K562 (cell line): ENCODE results near the gene UFSP1. TPM values are rescaled to one million over a fixed set of nuclear protein-coding genes. Genes with fewer than 3 reads are reported as not detected.

ENCODE experiments used
- ATAC-seq: fragments of 200-7000 bp; cut with Tn5 transposase; 3 replicates; pipeline ENCODE4 v1.9.1; 2020; ENCODE audit warnings: moderate library complexity
- BruUV-seq: library from RNA; stranded (reverse); fragments of 400-500 nt; replicated peaks from 2 replicates; lab custom pipeline; 2021; lab: Mats Ljungman, UMichigan
- CTCF ChIA-PET: fragments of 300-600 bp; formaldehyde crosslinking; extraction: SDS; loops from one replicate; lab custom pipeline; 2021; ENCODE audit warnings: low intra/inter-chr PET ratio; lab: Yijun Ruan, JAX
- POLR2A ChIA-PET: fragments of 300-600, 350-650 bp; sonication (Branson Sonifier 250); formaldehyde crosslinking; extraction: SDS; loops from one replicate; lab custom pipeline; 2021; ENCODE audit warnings: antibody characterized with exemption, inconsistent platforms; lab: Yijun Ruan, JAX
- DNase-seq, 4 experiments: peaks; one replicate each; pipeline versions ENCODE4 v3.0.0 to v3.0.0-alpha.2; 2011 to 2018; ENCODE audit warnings: low spot score in 3 of 4, mixed read lengths in 3 of 4; ENCODE audit errors: extremely low read depth in 1 of 4
- FAIRE-seq: peaks from 2 replicates; lab custom pipeline; 2011; peaks lifted over from hg19 to GRCh38; lab: Jason Lieb, UNC
- H2AFZ ChIP-seq: 2 replicates; pipeline ENCODE4 v1.6.0; 2011; ENCODE audit warnings: low read depth, low read length, control low read depth, inconsistent platforms
- H3K27ac ChIP-seq: fragments of 200-600 bp; 3 replicates; pipeline ENCODE4 v1.8.0; 2011; ENCODE audit warnings: low read depth, mild to moderate bottlenecking, control low read depth, inconsistent platforms, low read length, moderate library complexity, mixed read lengths; ENCODE audit errors: extremely low read depth
- H3K27me3 ChIP-seq, 2 experiments: fragments of 300-600 bp in 1 of 2; 2 replicates in 1 of 2; 3 replicates in 1 of 2; pipeline versions ENCODE4 v1.6.0 to v1.8.0; 2011; ENCODE audit warnings: inconsistent platforms in 2 of 2, low read length in 2 of 2, mild to moderate bottlenecking in 1 of 2, mixed read lengths in 1 of 2, moderate library complexity in 1 of 2; ENCODE audit not compliant: control insufficient read depth in 2 of 2, insufficient read depth in 2 of 2
- H3K36me3 ChIP-seq: fragments of 300-600 bp; 3 replicates; pipeline ENCODE4 v1.8.0; 2011; ENCODE audit warnings: mild to moderate bottlenecking, low read length, inconsistent platforms; ENCODE audit not compliant: control insufficient read depth, insufficient read depth
- H3K4me1 ChIP-seq, 2 experiments: fragments of 200-600 bp in 1 of 2; replicated peaks in 1 of 2; 2 replicates in 1 of 2; 3 replicates in 1 of 2; pipeline versions ENCODE4 v1.5.1 to v1.8.0; 2011; ENCODE audit warnings: inconsistent platforms in 2 of 2, low read length in 2 of 2, mild to moderate bottlenecking in 1 of 2, mixed read lengths in 1 of 2, moderate library complexity in 1 of 2; ENCODE audit not compliant: control insufficient read depth in 2 of 2, insufficient read depth in 2 of 2
- H3K4me2 ChIP-seq: 2 replicates; pipeline ENCODE4 v1.6.1; 2011; ENCODE audit warnings: low read length, control low read depth, inconsistent platforms, mixed read lengths; ENCODE audit not compliant: insufficient read depth
- H3K4me3 ChIP-seq: fragments of 200-600 bp; sonication (generic), shearing (Covaris generic); 2 replicates; pipeline ENCODE4 v1.5.1; 2016; ENCODE audit warnings: control low read depth, inconsistent platforms
- H3K79me2 ChIP-seq: fragments of 200-600 bp; 3 replicates; pipeline ENCODE4 v1.8.0; 2011; ENCODE audit warnings: low read length, inconsistent platforms; ENCODE audit not compliant: control insufficient read depth, insufficient read depth
- H3K9ac ChIP-seq, 2 experiments: 2 replicates each; pipeline versions ENCODE4 v1.6.0 to v1.6.1; 2011; ENCODE audit warnings: low read depth in 2 of 2, low read length in 2 of 2, control low read depth in 1 of 2, inconsistent platforms in 1 of 2, mild to moderate bottlenecking in 1 of 2, mixed read lengths in 1 of 2; ENCODE audit not compliant: insufficient read depth in 1 of 2
- H3K9me1 ChIP-seq: one replicate; pipeline ENCODE4 v1.6.0; 2011; ENCODE audit warnings: inconsistent platforms, mild to moderate bottlenecking, low read length, moderate library complexity; ENCODE audit not compliant: control insufficient read depth, insufficient read depth
- H3K9me3 ChIP-seq: replicated peaks from 2 replicates; pipeline ENCODE4 v1.5.1; 2011; ENCODE audit warnings: low read depth, low read length, inconsistent platforms; ENCODE audit not compliant: control insufficient read depth, insufficient read depth
- H4K20me1 ChIP-seq: replicated peaks from 2 replicates; pipeline ENCODE4 v1.6.1; 2011; ENCODE audit warnings: low read length, inconsistent platforms, mixed read lengths; ENCODE audit not compliant: control insufficient read depth, insufficient read depth
- ARID4B ChIP-seq: sonication (generic); formaldehyde crosslinking; IDR thresholded peaks from 2 replicates; pipeline ENCODE4 v1.8.0; 2022; ENCODE audit warnings: mild to moderate bottlenecking, missing genetic modification reagents
- BCL6 ChIP-seq: fragments of 250-450 bp; sonication (Bioruptor Pico); IDR thresholded peaks from 2 replicates; pipeline ENCODE4 v1.4.0; 2020
- C11orf30 ChIP-seq: fragments of 450-650 bp; IDR thresholded peaks from 2 replicates; pipeline ENCODE4 v1.6.1; 2016; ENCODE audit warnings: low read depth, mild to moderate bottlenecking
- ELK1 ChIP-seq: sonication (generic); formaldehyde crosslinking; IDR thresholded peaks from 2 replicates; pipeline ENCODE4 v1.8.1; 2022; ENCODE audit warnings: missing genetic modification reagents
- FOXJ2 ChIP-seq: fragments of 200-800 bp; sonication (Bioruptor generic); IDR thresholded peaks from 2 replicates; pipeline ENCODE4 v1.6.1; 2016; ENCODE audit warnings: missing genetic modification characterization, missing compliant biosample characterization
- FOXM1 ChIP-seq, 2 experiments: fragments of 450-650 bp in 1 of 2; sonication (generic) in 1 of 2; formaldehyde crosslinking in 1 of 2; IDR thresholded peaks; 2 replicates each; pipeline versions ENCODE4 v1.6.1 to v1.9.0; 2017 to 2022; ENCODE audit warnings: low read depth in 2 of 2, mild to moderate bottlenecking in 2 of 2, missing genetic modification reagents in 1 of 2, moderate library complexity in 1 of 2
- MXD1 ChIP-seq: fragments of 250-450 bp; sonication (Bioruptor Pico); IDR thresholded peaks from 2 replicates; pipeline ENCODE4 v1.8.0; 2021; ENCODE audit warnings: borderline replicate concordance, mild to moderate bottlenecking, moderate library complexity; ENCODE audit not compliant: poor library complexity, severe bottlenecking
- MYNN ChIP-seq, 2 experiments: sonication (generic); formaldehyde crosslinking in 1 of 2; IDR thresholded peaks; 2 replicates each; pipeline versions ENCODE4 v1.5.0 to v1.6.1; 2016 to 2020; ENCODE audit warnings: antibody characterized with exemption in 1 of 2, missing genetic modification reagents in 1 of 2
- SMAD2 ChIP-seq: fragments of 150-350 bp; IDR thresholded peaks from 2 replicates; pipeline ENCODE4 v1.6.1; 2014; ENCODE audit warnings: low read depth, mild to moderate bottlenecking, low read length
- SMARCE1 ChIP-seq: fragments of 450-650 bp; IDR thresholded peaks from 2 replicates; pipeline ENCODE4 v1.7.1; 2016; ENCODE audit warnings: mild to moderate bottlenecking
- ZFP91 ChIP-seq: sonication (generic); formaldehyde crosslinking; IDR thresholded peaks from 2 replicates; pipeline ENCODE4 v1.8.0; 2022; ENCODE audit warnings: mild to moderate bottlenecking, missing genetic modification reagents
- ZNF512 ChIP-seq: IDR thresholded peaks from 2 replicates; pipeline ENCODE4 v1.6.1; 2016; ENCODE audit warnings: missing genetic modification characterization, missing compliant biosample characterization
- WGBS: fragments of 100-300 bp; shearing (Covaris generic); methylation state at CpG from one replicate; pipeline ENCODE4 v1.1.6; 2016; ENCODE audit warnings: low coverage, mixed read lengths; ENCODE audit not compliant: insufficient coverage; ENCODE audit errors: missing lambda C conversion rate; 5-methylcytosine and 5-hydroxymethylcytosine counted together
- in situ Hi-C: fragments of 300-500 bp; cut with MboI; formaldehyde crosslinking; loops from 4 replicates; pipeline ENCODE4 v1.15.0; 2018; ENCODE audit warnings: inconsistent platforms, mixed read lengths
- intact Hi-C: fragments of 100-400 bp; cut with micrococcal nuclease; formaldehyde crosslinking; loops from 2 replicates; pipeline ENCODE4 v1.14.2; 2022
- polyA plus RNA-seq, 8 experiments: library from polyadenylated mRNA; depleted of rRNA in 4 of 8; stranded (reverse) in 5 of 8; unstranded in 3 of 8; fragments of >200 nt; fragmentation: Nextera tagmentation in 2 of 8; fragmentation: Illumina TruSeq in 1 of 8; extraction: Ambion mirVana in 2 of 8; extraction: Trizol in 1 of 8; gene quantifications; 2 replicates each; pipeline versions ENCODE4 v1.2.1 to v1.2.3, GENCODE V29; 2011 to 2014; ENCODE audit warnings: inconsistent platforms in 1 of 8, missing spikeins in 1 of 8
- total RNA-seq, 7 experiments: library from RNA; depleted of rRNA in 6 of 7; stranded (reverse); fragments of >200 nt in 6 of 7; fragmentation: Illumina TruSeq in 2 of 7; extraction: Trizol in 2 of 7; gene quantifications; 2 replicates each; pipeline versions ENCODE4 v1.2.1 to v1.2.3, GENCODE V29; 2011 to 2021; ENCODE audit warnings: low replicate concordance in 1 of 7

Gene UFSP1
- total and polyA plus RNA-seq, 9 of the 15 experiments (the other 6 are each of a cell fraction or from before 2014, with no cell fraction given): 0.50 to 18.8 (median 2.1) TPM

- H3K36me3 ChIP-seq: no peaks in the 10 kb centered on the region
- BruUV-seq: no TSS peak
- FAIRE-seq: no peak
- H2AFZ ChIP-seq: no peak overlapping the region
- WGBS: 78% methylated on average over 2 of the region's 2 CpGs
- in situ Hi-C loops: loop anchor here (25.0 kb wide), 1 partner anchor 386 kb away; no protein-coding TSS in a partner anchor
- intact Hi-C loops: no loop called here
- no peak for DNase-seq
- no peak overlapping the region for H3K27ac ChIP-seq
- H3K9ac ChIP-seq: peak overlapping the region in 1 of 2 experiments; percentile 39; a peak in 1 of 4 replicates
- no peaks in the 10 kb centered on the region for H3K9me1 ChIP-seq
- no peak overlapping the region for H3K4me2 ChIP-seq
- no peaks in the 10 kb centered on the region for H3K9me3 ChIP-seq
- POLR2A ChIA-PET: interaction anchor here (0.6 to 1.0 kb wide), 4 partner anchors 10 to 518 kb away, joined by 3 to 6 read pairs (median 4); no protein-coding TSS in a partner anchor
- CTCF ChIA-PET: interaction anchor here (1.8 kb wide), 1 partner anchor 159 kb away, joined by 9 read pairs; no protein-coding TSS in a partner anchor
- H3K4me3 ChIP-seq: no peak overlapping the region
- no peak for ATAC-seq
- no peaks in the 10 kb centered on the region; the same call in 2 of the 3 replicates for H3K79me2 ChIP-seq
- H3K4me1 ChIP-seq: peaks cover 23 to 31% of the 10 kb centered on the region in 2 experiments
- no peaks in the 10 kb centered on the region for H3K27me3 ChIP-seq
- H4K20me1 ChIP-seq: no peaks in the 10 kb centered on the region
- TF ChIP-seq FOXJ2 (tag) (no peak), ZFP91 (no peak), MYNN (IDR thresholded peaks at IDR 0.05) (no peak), MYNN (CRISPR knock-in tag; IDR thresholded peaks at IDR 0.05) (no peak), BCL6 (CRISPR knock-in tag) (no peak), MXD1 (CRISPR knock-in tag) (no peak), FOXM1 (IDR thresholded peaks at IDR 0.05; ENCODE audit: low read depth) (no peak), FOXM1 (CRISPR knock-in tag; IDR thresholded peaks at IDR 0.05; ENCODE audit: low read depth) (no peak), ELK1 (CRISPR knock-in tag) (no peak), SMAD2 (no peak), ARID4B (CRISPR knock-in tag) (no peak), ZNF512 (no peak), C11orf30 (no peak), SMARCE1 (no peak)
These were observed 11.5 kb upstream of the UFSP1 start for GRCh38 chr7:100900978-100901377.
